OCI-LY7 (cell line): ENCODE measurements around the gene LRIG1. TPM values are rescaled to one million over a fixed set of nuclear protein-coding genes. Genes with fewer than 3 reads are reported as not detected.

Experiments
- BruUV-seq: library from RNA; stranded (reverse); fragments of 400-500 nt; replicated peaks from 2 replicates; lab custom pipeline; 2021; lab: Mats Ljungman, UMichigan
- CTCF ChIA-PET: fragments of 300-600 bp; sonication (Branson Sonifier 250); formaldehyde crosslinking; loops from one replicate; lab custom pipeline; 2022; ENCODE audit warnings: antibody characterized with exemption; ENCODE audit not compliant: unreplicated experiment; lab: Charles Lee
- POLR2A ChIA-PET: fragments of 300-600 bp; sonication (Branson Sonifier 250); formaldehyde crosslinking; loops from one replicate; lab custom pipeline; 2022; ENCODE audit warnings: antibody characterized with exemption; lab: Charles Lee
- DNase-seq: peaks from one replicate; pipeline ENCODE4 v3.0.0-alpha.2; 2015; ENCODE audit warnings: low spot score
- H2AFZ ChIP-seq: fragments of 200-600 bp; sonication (generic), shearing (Covaris generic); 2 replicates; pipeline ENCODE4 v1.6.1; 2014; ENCODE audit warnings: mild to moderate bottlenecking, antibody characterized with exemption, low read length, moderate library complexity
- H3K27ac ChIP-seq: fragments of 200-600 bp; sonication (generic); 2 replicates; pipeline ENCODE4 v1.5.1; 2014; ENCODE audit warnings: mixed run types, low read depth, mild to moderate bottlenecking, moderate library complexity, low read length, inconsistent platforms; ENCODE audit not compliant: poor library complexity, severe bottlenecking
- H3K36me3 ChIP-seq: fragments of 200-600 bp; sonication (generic); 2 replicates; pipeline ENCODE4 v1.6.1; 2014; ENCODE audit warnings: mild to moderate bottlenecking, antibody characterized with exemption, low read length, moderate library complexity, mixed read lengths; ENCODE audit not compliant: insufficient read depth
- H3K4me1 ChIP-seq: fragments of 200-600 bp; sonication (generic); 2 replicates; pipeline ENCODE4 v1.5.1; 2014; ENCODE audit warnings: mild to moderate bottlenecking, low read length; ENCODE audit not compliant: insufficient read depth, poor library complexity, severe bottlenecking
- H3K4me2 ChIP-seq: fragments of 200-600 bp; sonication (generic); 2 replicates; pipeline ENCODE4 v1.6.1; 2014; ENCODE audit warnings: mild to moderate bottlenecking, low read length
- H3K4me3 ChIP-seq: fragments of 200-600 bp; sonication (generic); 2 replicates; pipeline ENCODE4 v1.5.1; 2014; ENCODE audit warnings: mild to moderate bottlenecking, low read depth, low read length; ENCODE audit not compliant: poor library complexity, severe bottlenecking
- H3K79me2 ChIP-seq: fragments of 200-600 bp; sonication (generic); 2 replicates; pipeline ENCODE4 v1.6.1; 2016; ENCODE audit warnings: low read depth, mild to moderate bottlenecking, low read length, moderate library complexity, mixed read lengths; ENCODE audit not compliant: insufficient read depth
- H3K9me2 ChIP-seq: fragments of 200-600 bp; sonication (generic); 2 replicates; pipeline ENCODE4 v1.6.1; 2016; ENCODE audit warnings: mild to moderate bottlenecking, low read length, mixed read lengths; ENCODE audit not compliant: insufficient read depth
- H3K9me3 ChIP-seq: fragments of 200-600 bp; sonication (generic); 2 replicates; pipeline ENCODE4 v1.6.1; 2014; ENCODE audit warnings: mild to moderate bottlenecking, mixed run types, low read length, mixed read lengths
- H4K20me1 ChIP-seq: fragments of 200-600 bp; sonication (generic); 2 replicates; pipeline ENCODE4 v1.6.1; 2014; ENCODE audit warnings: mild to moderate bottlenecking, antibody characterized with exemption, low read length, moderate library complexity, mixed read lengths; ENCODE audit not compliant: insufficient read depth
- CTCF ChIP-seq: fragments of 200-600 bp; sonication (generic); conservative IDR thresholded peaks from 2 replicates; pipeline ENCODE4 v1.5.1; 2014; ENCODE audit warnings: mild to moderate bottlenecking, antibody characterized with exemption, low read length, moderate library complexity, mixed read lengths
- EZH2phosphoT487 ChIP-seq: fragments of 200-600 bp; sonication (generic); IDR thresholded peaks from 2 replicates; pipeline ENCODE4 v1.6.1; 2018; ENCODE audit warnings: low read depth, borderline replicate concordance, mild to moderate bottlenecking, mixed run types, antibody characterized with exemption, low read length, moderate library complexity, mixed read lengths
- intact Hi-C: fragments of 100-400 bp; cut with micrococcal nuclease; formaldehyde crosslinking; loops from one replicate; pipeline ENCODE4 v1.10.0; 2022; ENCODE audit not compliant: unreplicated experiment
- total RNA-seq, 2 experiments: library from RNA; depleted of rRNA in 1 of 2; stranded (reverse); fragments of >200 nt in 1 of 2; shearing (Covaris generic) in 1 of 2; gene quantifications; 2 replicates each; pipeline ENCODE4 v1.2.3, GENCODE V29; 2014 to 2022

The LRIG1 gene
- total RNA-seq, 2 experiments from 2014 or later, result 84.2 to 115 TPM

DNA sequence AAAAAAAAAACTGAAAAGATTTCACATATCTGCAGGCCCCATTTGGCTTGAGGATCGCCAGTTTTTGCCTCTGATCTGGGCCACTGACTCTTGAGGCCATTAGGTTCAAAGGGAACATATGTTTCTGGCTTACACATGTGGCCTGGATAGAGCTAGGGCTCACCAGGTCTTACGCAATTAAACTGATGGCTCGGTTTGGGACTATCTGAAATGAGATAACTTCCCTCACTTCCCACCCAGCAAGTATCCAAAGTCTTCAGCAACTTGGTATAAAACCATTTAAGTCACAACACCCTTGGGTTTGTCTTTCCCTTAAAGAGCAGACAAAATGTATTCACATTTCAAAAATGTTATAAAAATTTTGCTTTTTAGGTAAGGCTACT is 36.3 kb downstream of the LRIG1 start:
- BruUV-seq, result no TSS peak
- H3K4me1 ChIP-seq, result peaks cover 40% of the 10 kb centered on the region
- H3K79me2 ChIP-seq, result peaks cover 92% of the 10 kb centered on the region
- peaks cover 38% of the 10 kb centered on the region for H4K20me1 ChIP-seq
- no peak overlapping the region for H3K27ac ChIP-seq
- DNase-seq, result no peak
- ChIA-PET CTCF (no interaction called here), POLR2A (interaction anchor here (0.6 to 2.0 kb wide), 6 partner anchors 9 to 551 kb away, joined by 3 to 9 read pairs (median 4); no protein-coding TSS in a partner anchor)
- no peak for TF ChIP-seq CTCF
- TF ChIP-seq EZH2phosphoT487, result no peak
- no peak overlapping the region for H3K4me3 ChIP-seq
- H3K36me3 ChIP-seq, result peaks cover 70% of the 10 kb centered on the region
- no peaks in the 10 kb centered on the region for H3K9me3 ChIP-seq
- H2AFZ ChIP-seq, result no peak overlapping the region
- H3K4me2 ChIP-seq, result no peak overlapping the region
- intact Hi-C loops, result no loop called here
- H3K9me2 ChIP-seq, result no peaks in the 10 kb centered on the region

DNA sequence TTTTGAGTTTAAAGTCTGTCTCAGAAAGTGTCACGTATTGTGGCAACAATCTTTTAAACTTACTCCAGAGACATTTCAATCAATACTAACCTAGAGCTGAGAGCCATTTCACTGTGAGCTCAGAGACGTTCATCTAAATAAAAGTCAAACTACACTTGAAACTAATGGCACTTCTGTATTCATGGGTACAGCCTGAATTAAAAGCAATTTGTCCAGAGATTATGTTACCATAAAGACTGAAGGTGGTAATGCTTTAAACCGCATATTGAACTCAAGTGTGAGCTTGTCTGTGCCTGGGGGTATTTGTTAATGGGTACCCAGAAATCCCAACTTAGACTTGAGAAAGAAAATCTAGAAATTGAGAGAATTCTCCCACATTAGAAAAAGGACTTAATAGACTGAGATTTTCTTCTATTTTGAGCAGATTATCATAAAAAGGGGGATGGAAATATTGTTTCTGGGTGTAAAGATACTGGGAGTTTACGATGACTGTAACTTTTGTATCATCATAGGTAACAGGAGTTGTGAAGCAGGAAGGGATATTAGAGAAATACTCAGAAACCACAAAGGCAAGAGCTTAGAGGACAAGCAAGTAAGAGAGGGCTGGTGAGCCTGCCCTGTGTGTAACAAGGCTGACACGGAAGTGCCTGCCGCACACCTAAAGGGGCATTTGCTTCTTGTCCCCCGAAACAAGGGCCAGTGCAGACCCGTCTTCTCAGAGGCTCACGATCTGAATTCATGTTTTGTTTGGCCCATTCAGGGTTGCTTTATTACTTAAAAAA is 36.9 kb downstream of the LRIG1 start:
- BruUV-seq, result no TSS peak
- Histone ChIP-seq H3K4me2 (no peak overlapping the region), H2AFZ (no peak overlapping the region), H3K36me3 (peaks cover 70% of the 10 kb centered on the region), H3K79me2 (peaks cover 90% of the 10 kb centered on the region), H4K20me1 (peaks cover 33% of the 10 kb centered on the region), H3K9me2 (no peaks in the 10 kb centered on the region), H3K27ac (no peak overlapping the region), H3K9me3 (no peaks in the 10 kb centered on the region), H3K4me1 (peaks cover 35% of the 10 kb centered on the region), H3K4me3 (no peak overlapping the region)
- CTCF ChIA-PET, result no interaction called here
- TF ChIP-seq EZH2phosphoT487, result no peak
- TF ChIP-seq CTCF, result no peak
- DNase-seq, result no peak
- POLR2A ChIA-PET, result interaction anchor here (0.6 to 2.0 kb wide), 8 partner anchors 10 to 551 kb away, joined by 3 to 9 read pairs (median 4); no protein-coding TSS in a partner anchor
- intact Hi-C loops, result no loop called here
